AG08396 (cell line): ENCODE measurements around the gene WDR31.
"Not testable (repeated sequence)": the region's sequence is repeated elsewhere in the genome, so short reads cannot be mapped to it uniquely, and the experiment has no call there.

Experiments
- DNase-seq: peaks from one replicate; pipeline ENCODE4 v3.0.0; 2012; ENCODE audit warnings: low spot score, mixed read lengths

Gene WDR31

GRCh38 chr9:113340011-113340699 lies at the start of gene WDR31:
Gene WDR31, minus strand, starts transcription at chr9:113340275. Its CDS starts 8,253 bp downstream, at chr9:113332022.
- DNase-seq, result peak; percentile 95

GRCh38 chr9:113389451-113389850 lies 49.4 kb upstream of the WDR31 start:
- DNase-seq, result no peak

GRCh38 chr9:113388833-113389232 lies 48.8 kb upstream of the WDR31 start:
- DNase-seq, result no peak

GRCh38 chr9:113387560-113388230 lies 47.6 kb upstream of the WDR31 start:
- peak; percentile 1 for DNase-seq

GRCh38 chr9:113386571-113387393 lies 46.7 kb upstream of the WDR31 start:
- peak; percentile 1 for DNase-seq

- no peak for DNase-seq
These were observed 41.9 kb upstream of the WDR31 start for GRCh38 chr9:113381909-113382411.

GRCh38 chr9:113381441-113381840 lies 41.4 kb upstream of the WDR31 start:
- DNase-seq, result not testable (repeated sequence)

GRCh38 chr9:113380869-113381378 lies 40.8 kb upstream of the WDR31 start:
- no peak for DNase-seq

- DNase-seq, result not testable (repeated sequence)
These were observed 39.7 kb upstream of the WDR31 start for GRCh38 chr9:113379829-113380210.

GRCh38 chr9:113379094-113379828 lies 39.2 kb upstream of the WDR31 start:
- DNase-seq, result not testable (repeated sequence)

- DNase-seq, result peak; percentile 91
These were observed 36.8 kb upstream of the WDR31 start, which contains the start of gene HDHD3 for GRCh38 chr9:113376634-113377567. Gene HDHD3, minus strand, starts transcription at chr9:113376986. Its CDS starts 2,632 bp downstream, at chr9:113374354.

GRCh38 chr9:113375057-113376023 lies 35.3 kb upstream of the WDR31 start:
- peak; percentile 32 for DNase-seq

GRCh38 chr9:113373676-113374392 lies 33.8 kb upstream of the WDR31 start:
- DNase-seq, result no peak

GRCh38 chr9:113373256-113373655 lies 33.2 kb upstream of the WDR31 start:
- DNase-seq, result no peak

- DNase-seq, result no peak
These were observed 32.0 kb upstream of the WDR31 start for GRCh38 chr9:113372059-113372458.

GRCh38 chr9:113370806-113371325 lies 30.8 kb upstream of the WDR31 start:
- no peak for DNase-seq

GRCh38 chr9:113369855-113370140 lies 29.7 kb upstream of the WDR31 start:
- no peak for DNase-seq
